SK-N-MC (cell line): Measurements from ENCODE around the gene PTPRM.

Experiments used
- EZH2 ChIP-seq: fragments of 200-600 bp; sonication (generic); IDR thresholded peaks from one replicate; pipeline ENCODE4 v1.6.1; 2017; ENCODE audit warnings: antibody characterized with exemption
- FOXP2 ChIP-seq: optimal IDR thresholded peaks from 2 replicates; pipeline ENCODE3; 2011; ENCODE audit warnings: mild to moderate bottlenecking, moderate library complexity; ENCODE audit not compliant: insufficient read depth; ENCODE audit errors: extremely low read length, control extremely low read depth
- POLR2AphosphoS5 ChIP-seq: IDR thresholded peaks from 2 replicates; pipeline ENCODE4 v1.6.1; 2012; ENCODE audit warnings: mild to moderate bottlenecking, low read depth, low read length, borderline replicate concordance

DNA sequence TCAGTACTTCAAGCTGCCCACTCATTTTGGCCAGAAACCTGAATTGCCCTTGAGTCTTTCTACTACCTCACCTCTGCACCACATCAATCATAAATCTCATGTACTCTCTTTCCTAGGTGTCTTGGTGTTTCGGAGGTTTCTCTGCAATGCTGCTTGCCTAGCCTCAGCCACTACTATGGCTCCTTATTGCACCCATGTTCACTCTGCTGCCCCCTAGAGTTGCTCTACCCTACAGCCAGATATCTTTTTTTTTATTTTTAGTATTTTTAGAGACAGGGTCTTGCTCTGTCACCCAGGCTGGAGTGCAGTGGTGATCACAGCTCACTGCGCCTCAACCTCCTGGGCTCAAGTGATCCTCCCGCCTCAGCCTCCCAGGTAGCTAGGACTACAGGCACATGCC, 413.0 kb downstream of the PTPRM start:
- no peak for TF ChIP-seq EZH2
- TF ChIP-seq POLR2AphosphoS5: no peak
- no peak for TF ChIP-seq FOXP2
